Esophagus mucosa (tissue), 1 donor: ENCODE results near the gene IL1RN. TPM values are rescaled to one million over a fixed set of nuclear protein-coding genes. Genes with fewer than 3 reads are reported as not detected.

Experiments used
- ATAC-seq: fragments of 200-7000 bp; cut with Tn5 transposase; one replicate; pipeline ENCODE4 v1.9.1; 2020
- total RNA-seq: library from RNA; stranded (reverse); gene quantifications from one replicate; pipeline ENCODE4 v1.2.4, GENCODE V29; 2023
- donor health status: DM: yes; HTN: yes; CAD: no.

IL1RN gene
- total RNA-seq, 1 donor from 2014 or later = 871 TPM

DNA sequence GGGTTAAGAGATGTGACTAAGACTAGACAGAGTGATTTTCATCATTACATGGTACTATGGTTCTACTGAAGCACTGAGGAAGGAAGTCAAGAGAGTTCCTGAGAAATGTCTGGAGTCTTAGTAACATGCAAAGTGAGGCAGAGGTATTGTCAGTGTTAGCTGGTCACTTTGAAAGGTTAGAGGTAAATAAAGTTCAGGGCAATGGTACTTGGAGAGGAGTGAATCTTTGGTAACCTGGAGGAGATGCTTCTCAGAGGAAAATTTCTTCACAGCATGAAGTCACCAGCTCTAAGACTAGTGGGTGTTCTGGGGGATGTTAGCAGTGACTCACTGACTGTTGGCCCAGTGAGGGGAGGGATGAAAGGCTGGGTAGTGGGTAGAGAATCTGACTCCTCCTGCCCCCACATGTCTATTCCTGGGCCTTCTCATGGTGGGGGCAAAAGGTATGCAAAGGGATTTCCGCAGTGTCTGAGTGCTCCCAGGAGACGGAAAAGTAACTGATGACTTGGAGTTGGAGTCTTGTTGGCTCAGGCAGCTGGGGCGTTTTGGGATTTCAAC lies 23.3 kb upstream of the IL1RN start:
- peak; percentile 36 for ATAC-seq

DNA sequence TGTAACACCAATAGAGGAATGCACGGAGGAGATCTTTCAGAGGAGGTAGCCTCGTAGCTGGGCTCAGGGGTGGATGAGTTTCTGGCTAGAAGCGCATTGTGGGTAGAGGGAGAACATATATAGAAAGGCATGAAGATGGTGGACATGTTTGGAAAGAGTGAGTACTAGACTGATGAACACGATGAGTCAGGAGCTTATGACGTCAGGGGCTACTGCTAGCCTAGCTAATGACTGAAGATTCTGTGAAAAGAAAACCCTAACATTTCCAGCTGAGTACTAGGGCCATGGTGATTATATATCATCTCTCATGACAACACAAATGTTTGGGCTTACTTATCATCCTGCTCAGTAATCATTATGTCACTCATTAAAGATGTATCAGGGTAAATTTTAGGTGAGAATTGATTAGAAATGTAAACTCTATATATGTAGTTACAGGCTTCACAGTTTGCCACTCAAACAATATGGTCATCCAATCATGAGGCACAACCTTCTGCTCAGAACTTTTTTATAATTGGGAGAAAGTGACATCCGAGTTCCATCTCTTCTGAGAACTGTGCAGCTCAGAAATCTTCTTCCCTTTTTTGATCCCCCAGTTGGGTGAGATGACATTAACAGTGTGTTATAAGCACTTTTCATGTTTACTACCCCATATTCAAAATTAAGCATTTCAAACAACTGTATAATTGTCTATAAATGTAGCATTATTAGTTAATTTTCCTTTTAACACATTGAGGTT lies 22.2 kb upstream of the IL1RN start:
- peak; percentile 71 for ATAC-seq

DNA sequence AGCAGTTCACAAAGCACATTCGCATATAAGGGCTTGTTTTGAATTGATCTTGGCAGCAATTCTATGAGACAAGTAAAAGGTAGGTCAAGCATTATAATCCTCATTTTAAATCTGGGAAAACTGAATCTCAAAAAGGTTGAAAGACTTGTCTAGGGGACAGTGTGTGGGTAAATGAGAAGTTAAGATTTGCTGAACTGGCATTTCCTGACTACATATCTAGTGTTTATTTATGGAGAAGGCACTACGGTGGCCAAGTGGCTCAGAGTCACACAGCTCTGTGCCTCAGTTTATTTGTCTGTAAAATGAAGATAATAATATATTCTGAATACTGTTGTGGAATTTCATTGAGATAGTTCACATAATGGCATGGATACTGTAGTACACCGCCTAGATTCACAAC lies 16.3 kb upstream of the IL1RN start:
- no peak for ATAC-seq

DNA sequence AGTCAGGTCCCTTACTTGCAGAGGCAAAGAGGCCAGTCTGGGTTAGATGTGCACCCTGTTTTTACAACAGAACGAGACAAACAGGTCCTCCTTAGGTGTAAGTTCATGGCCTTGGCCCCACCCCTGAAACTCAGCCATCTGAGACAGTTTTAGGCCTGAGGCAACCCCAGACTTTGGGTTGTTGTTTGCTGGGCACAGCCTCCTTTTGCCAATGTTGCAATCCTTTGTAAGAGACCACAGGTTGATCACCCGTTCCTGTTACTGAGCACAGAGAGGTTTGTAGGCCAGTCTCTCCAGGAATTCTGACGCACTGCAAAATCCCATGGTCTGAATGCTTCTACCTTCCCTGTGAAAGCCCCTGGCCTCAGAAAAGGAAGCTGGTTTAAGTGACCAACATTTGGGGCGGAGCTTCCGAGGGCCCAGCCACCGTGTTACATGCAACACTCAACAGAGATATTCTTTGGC lies 15.5 kb upstream of the IL1RN start:
- ATAC-seq = peak; percentile 88

DNA sequence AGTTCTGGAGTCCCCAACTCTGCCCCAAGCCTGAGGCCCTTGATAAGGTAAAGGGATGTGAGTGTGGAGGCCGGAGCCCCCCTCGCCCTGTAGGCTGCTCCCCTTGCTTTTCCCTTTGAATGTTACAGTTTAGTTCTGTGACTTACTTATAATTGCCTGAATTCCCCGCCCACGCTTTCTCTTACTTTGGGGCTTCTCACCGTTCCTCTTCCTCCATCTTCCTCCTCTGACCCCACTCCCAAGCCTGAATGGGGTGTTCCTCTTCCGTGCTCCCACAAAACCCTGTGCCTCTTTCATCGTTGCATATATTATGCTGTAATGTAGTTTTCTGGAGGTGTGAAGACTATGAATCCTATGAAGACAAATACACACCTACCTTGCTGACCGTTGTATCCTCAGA lies 15.0 kb upstream of the IL1RN start:
- no peak for ATAC-seq

DNA sequence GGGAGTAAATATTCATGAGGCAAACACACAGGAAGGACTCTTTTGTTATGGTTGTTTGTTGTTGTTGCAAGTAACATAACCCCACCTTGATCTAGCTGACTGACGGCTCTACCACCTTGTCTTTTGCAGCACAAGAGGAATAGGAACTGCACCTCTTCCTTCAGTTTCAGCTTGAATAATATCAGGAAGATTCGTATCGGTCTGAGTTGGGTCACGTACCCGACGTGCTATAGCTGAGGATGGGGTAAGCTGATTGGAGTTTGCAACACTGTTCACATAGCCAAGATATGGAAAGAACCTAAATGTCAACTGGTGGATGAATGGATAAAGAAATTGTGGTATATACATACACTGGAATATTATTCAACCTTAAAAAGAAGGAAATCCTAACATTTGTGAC lies 14.5 kb upstream of the IL1RN start:
- no peak for ATAC-seq

DNA sequence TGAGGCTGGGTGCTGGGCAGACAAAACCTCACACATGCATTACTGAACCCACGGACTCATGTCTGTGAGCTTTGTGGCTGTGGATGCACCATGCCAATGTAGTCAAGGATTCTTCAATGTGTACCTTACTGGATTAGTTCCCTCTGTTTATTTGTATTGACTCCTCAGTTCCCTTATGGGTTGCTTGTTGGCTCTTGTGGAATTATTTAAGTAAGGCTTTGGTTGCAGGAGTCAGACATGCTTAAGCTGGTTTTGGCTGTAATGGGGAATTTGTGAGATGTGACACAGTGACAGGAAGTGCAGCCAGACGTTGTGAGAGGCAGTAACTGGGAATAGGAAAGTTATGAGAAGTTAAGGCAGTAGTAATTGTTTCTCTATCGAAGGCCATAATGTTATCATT lies 13.6 kb upstream of the IL1RN start:
- ATAC-seq = no peak

DNA sequence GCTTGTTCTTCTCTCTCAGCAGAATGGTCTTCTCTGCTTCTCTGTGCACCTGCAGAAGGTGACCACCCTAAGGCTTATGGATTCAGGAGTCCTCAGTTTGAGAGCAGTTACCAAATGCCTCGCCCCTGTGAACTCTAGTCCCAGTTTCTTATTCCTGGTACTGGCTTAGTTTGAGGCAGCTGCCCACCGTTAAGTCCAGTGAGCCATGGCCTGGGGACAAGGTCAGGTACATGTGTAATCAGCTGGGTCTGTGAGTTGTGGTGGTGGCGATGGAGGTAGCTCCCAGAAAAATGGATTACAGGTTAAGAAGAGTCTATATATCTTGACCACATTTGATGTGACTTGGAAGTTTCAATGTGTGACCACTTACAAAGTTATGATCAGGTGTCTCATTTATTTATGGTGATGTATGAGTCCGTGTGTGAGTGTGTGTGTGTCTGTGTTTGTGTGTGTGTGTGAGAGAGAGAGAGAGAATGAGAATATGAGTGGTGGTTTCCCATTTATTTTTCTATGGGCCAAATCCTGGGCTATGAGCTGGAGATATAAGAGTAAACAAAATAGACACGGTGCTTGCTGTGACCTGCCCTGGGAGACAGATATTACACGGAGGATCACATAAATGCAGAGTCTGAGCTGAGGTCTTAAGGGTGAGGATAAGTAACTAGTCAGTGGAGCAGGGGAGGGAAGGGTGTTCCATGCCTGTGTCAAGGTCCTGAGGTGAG lies 13.0 kb upstream of the IL1RN start:
- peak; percentile 16 for ATAC-seq

DNA sequence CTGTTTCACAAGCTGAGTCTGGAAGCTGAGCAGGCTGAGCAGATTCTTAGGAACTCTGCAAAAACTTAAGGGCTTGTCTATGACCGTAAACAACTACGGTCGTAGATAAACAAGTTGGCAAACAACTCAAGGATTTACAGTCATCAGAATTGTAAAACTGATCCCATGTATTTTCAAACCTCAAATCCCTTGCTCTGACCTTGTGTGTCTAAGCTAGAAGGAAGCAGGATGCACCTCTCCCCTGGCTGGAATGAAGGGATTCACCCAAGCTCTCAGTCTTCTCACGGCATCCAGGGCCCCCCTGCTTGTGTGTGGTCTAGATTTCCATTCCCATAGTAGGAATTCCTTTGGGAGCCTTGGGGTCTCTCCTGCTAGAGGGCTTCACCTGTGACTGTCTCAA lies 12.4 kb upstream of the IL1RN start:
- ATAC-seq = no peak

DNA sequence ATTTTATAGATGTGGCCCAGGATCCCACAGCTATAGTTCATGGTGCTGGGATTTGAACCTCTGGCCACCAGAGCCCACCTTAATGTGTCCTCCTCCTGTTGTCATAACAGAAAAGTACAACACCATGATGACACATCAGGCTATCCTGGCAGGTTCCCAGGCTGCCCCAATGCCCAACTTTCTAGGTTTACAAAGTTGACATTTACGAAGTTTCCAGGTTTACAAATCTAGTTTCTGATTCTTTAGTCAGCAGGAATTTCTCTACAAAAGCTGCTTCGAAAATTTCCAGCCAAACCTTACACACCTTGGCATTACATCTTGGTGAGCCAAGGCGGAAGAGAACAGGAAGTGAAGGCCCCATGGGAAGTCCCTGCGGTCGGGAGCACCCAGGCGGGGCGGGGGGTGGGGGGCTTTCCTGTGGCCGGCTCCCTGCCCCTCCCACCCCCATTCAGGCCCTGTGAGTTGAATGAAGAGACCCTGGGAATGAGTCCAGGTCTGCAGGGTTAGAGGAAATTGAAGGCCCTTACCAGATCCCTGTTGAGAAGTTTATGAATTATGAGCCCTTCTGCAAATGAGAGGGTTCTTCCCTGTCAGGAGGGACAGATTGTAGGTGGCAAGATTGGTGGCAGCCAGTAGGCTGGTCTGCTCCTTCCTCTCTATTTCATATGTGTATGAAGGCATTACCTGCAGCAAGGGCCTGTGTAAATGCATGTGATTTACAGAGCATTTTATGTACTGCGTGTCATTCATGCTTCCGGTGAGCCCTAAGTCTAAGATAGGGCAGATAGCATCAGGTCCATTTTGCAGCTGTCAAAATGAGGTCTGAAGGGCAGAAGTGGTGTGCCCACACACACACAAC lies 11.1 kb upstream of the IL1RN start:
- ATAC-seq = no peak

DNA sequence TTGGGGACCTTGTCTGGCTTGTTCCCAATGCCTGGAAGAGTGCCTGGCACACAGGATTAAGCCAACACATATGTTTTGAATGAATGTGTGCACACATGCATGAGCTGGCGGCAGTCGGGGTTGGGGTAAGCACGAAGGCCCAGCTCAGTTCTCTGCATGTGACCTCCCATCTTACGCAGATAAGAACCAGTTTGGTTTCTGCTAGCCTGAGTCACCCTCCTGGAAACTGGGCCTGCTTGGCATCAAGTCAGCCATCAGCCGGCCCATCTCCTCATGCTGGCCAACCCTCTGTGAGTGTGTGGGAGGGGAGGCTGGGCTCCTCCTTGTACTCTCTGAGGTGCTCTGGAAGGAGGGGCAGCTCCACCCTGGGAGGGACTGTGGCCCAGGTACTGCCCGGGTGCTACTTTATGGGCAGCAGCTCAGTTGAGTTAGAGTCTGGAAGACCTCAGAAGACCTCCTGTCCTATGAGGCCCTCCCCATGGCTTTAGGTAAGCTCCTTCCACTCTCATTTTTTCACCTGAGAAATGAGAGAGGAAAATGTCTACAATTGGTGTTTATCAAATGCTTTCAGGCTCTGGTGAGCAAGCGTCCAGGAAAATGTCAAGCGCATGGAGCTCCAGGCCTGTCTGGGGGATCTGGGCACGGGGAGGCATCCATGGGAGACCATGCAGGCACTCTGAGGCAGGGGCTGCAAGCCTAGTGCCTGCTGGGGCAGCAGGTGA lies 9.7 kb upstream of the IL1RN start:
- ATAC-seq = peak; percentile 95

DNA sequence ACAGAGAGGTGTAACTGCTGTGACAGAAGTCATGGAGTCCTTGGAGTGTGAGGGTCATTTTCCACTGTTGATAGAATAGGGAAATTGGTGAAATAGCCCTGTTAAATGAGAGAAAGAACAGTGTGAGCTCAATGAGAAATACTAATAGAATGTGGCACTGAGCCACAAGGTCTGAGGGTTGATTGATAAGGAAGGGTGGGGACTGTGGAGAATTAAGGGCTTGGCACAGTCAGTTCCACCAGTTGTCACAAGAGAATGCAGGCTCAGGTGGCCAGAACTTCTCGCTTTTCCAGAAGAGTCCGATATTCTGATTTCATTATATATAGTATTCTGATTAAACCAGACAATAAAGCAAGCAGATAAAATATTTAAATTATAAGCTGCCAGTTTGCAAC lies 9.1 kb upstream of the IL1RN start:
- no peak for ATAC-seq

DNA sequence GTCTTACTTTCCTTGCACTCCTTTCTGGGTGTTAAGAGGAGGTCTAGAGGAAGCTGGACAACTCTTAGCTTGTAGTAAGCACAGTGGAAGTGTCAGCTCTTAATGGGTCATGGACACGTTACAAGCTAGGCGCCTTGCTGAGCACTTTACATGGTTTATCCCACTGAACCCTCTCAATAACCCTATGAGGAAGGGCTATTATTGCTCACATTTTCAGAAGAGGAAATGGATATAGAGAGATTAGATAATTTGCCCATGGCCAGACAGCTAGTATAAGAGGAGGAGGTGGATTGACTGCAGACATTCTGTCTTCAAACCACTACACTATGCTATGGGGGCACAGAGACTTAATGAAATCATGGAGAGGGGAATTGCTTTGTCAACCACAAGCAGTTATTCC lies 8.3 kb upstream of the IL1RN start:
- no peak for ATAC-seq

DNA sequence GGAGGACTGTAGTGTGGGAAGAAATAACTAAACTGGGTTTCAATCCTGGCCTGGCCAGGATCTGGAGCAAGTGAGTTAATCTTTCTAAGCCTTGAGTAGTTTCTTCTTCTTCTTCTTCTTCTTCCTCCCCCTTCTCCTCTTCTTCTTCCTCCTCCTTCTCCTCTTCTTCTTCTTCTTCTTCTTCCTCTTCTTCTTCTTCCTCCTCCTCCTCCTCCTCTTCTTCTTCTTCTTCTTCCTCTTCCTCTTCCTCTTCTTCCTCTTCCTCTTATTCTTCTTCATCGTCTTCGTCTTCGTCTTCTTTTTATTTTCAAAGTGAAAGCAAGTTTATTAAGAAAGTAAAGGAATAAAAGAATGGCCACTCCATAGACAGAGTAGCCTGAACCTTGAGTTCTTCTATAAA lies 6.5 kb upstream of the IL1RN start:
- ATAC-seq = no peak

DNA sequence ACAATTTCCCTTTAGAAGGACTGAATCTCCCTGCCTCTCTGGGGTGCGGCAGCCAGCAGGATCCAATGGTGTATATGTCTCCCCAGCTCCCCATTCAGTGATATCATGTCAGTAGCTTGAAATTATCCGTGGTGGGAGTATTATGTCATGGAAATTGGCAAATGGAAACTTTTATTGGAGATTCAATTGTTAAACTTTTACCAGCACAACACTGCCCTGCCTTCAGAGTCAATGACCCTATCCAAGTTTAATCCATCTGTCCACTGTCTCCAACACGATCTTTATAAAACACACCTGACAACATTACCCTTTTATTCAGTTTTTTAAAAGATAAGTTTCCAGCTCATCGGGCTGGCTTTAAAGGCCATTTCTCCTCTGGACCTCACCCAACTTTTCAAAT lies 5.0 kb upstream of the IL1RN start:
- ATAC-seq = no peak

DNA sequence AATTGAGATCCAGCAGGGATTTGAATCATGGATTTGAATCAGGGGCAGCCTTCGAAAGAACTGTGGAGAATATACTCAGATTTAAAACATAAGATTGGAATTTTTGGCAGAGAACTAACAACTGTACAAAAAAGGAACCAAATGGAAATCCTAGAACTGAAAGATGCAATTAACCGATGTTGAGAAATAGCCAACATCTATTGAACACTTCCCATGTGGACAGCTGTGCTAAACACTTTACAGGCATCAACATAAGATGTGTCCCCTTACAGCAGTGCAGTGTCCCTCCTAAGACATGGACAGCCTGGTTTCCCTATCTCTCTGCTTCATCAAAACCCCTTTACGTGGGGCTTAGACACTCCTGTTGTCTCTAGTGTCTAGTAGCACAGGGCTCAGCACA lies 3.7 kb upstream of the IL1RN start:
- peak; percentile 2 for ATAC-seq

DNA sequence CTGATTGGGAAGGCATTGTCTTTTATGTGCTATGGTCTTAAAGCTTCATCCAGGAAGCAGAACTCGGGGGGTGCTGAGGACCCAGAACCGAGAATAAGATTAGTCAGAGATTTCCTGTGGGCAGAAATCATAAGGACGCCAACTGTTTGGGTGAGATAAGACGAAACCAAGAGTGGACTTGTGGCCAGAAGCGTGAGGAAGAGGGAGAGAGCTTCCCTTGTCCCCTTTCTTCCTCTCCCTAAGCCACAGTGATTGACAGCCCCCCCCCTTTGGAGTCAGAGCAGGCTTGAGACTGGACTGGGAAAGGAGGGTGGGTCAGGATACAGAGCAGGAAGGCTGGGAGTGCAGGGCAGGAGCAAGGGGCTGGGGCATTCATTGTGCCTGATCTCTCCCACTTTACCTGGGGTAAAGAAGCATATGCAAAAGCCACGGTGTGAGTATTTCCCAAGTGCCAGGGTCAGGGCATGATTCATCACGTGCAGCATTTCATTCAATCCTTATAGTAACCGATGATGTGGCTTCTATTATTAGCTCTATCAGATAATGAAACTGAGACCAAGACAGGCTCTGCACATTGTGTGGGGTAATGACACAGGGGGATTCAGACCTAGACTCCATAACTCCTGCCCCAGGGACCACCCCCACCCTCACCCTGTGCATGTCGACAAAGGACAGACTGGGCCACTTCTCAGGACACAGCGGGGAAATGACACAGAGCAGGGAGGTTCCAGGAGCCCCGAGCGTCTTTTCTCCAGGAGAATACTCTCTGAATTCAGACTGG lies 3.0 kb upstream of the IL1RN start:
- peak; percentile 40 for ATAC-seq

DNA sequence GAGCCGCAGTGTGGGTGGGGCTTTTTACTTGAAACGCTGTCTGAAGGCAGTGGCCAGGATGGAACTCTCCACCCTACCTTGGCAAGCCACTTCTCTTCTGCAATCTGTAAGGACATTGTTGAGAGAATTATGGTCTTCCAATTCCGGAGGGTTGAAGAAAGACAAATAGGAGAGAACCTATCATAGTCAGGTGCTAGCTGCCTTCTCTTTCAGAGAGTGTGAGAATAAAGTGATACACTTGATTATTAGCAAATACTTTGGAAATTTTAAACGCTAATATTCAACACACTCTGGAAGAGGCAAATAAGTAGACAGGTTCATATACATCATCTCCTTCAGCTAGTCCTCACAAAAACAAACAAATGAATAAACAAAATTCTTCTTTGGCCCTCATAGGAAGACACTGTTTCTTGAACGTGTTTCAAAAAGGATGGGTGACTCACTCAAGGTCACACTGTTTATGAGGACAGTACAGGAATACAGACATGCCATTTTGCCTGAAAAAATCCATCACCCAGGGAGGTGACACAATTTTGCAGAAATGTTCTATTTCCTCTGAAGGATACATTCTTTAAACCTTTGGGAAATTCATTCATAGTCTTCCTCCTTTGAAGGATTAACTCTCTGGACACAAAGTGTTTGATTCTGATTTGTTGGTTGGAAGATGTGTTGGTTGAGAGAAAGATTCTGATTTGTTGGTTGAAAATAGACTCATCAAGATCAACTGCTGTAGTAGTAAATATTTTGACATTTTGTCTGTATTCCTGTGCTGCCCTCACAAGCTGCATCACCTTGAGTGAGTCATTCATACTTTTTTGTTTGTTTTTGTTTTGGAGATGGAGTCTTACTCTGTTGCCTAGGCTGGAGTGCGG lies 2.2 kb upstream of the IL1RN start:
- ATAC-seq = no peak

DNA sequence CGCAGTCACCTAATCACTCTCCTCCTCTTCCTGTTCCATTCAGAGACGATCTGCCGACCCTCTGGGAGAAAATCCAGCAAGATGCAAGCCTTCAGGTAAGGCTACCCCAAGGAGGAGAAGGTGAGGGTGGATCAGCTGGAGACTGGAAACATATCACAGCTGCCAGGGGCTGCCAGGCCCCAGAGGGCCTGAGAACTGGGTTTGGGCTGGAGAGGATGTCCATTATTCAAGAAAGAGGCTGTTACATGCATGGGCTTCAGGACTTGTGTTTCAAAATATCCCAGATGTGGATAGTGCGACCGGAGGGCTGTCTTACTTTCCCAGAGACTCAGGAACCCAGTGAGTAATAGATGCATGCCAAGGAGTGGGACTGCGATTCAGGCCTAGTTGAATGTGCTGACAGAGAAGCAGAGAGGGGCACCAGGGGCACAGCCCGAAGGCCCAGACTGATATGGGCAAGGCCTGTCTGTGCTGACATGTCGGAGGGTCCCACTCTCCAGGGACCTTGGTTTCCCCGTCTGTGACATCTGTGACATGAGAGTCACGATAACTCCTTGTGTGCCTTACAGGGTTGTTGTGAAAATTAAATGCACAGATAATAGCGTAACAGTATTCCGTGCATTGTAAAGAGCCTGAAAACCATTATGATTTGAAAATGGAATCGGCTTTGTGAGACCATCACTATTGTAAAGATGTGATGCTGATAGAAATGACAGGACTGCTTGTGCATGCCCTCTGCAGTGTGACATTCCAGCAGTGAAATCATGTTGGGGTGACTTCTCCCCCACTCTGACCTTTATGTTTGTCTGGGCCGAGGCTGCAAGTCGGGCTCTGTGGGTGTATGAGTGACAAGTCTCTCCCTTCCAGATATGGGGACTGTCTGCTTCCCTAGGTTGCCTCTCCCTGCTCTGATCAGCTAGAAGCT lies 510 bp downstream of the IL1RN start:
- no peak for ATAC-seq
